Trophoblast cell (in vitro differentiated cells and primary cell): ENCODE measurements around the gene PAH.

Experiments used
- DNase-seq, 2 donors: peaks; one replicate each; pipeline ENCODE4 v3.0.0-alpha.2; 2016
- H2AFZ ChIP-seq: 2 replicates; pipeline ENCODE4 v1.6.1; 2013; ENCODE audit warnings: low read length, moderate library complexity, mild to moderate bottlenecking; ENCODE audit not compliant: insufficient read depth, poor library complexity
- H2AK5ac ChIP-seq: 2 replicates; pipeline ENCODE4 v1.6.1; 2013; ENCODE audit warnings: mild to moderate bottlenecking, low read length
- H2BK120ac ChIP-seq: 2 replicates; pipeline ENCODE4 v1.6.1; 2013; ENCODE audit warnings: low read length, mild to moderate bottlenecking, moderate library complexity; ENCODE audit not compliant: insufficient read depth, poor library complexity
- H2BK12ac ChIP-seq: 2 replicates; pipeline ENCODE4 v1.6.1; 2013; ENCODE audit warnings: mild to moderate bottlenecking, low read length, moderate library complexity
- H2BK5ac ChIP-seq: 2 replicates; pipeline ENCODE4 v1.6.1; 2013; ENCODE audit warnings: low read length, low read depth, moderate library complexity, mild to moderate bottlenecking; ENCODE audit not compliant: poor library complexity
- H3K14ac ChIP-seq: 2 replicates; pipeline ENCODE4 v1.6.1; 2013; ENCODE audit warnings: mild to moderate bottlenecking, low read length
- H3K18ac ChIP-seq: 2 replicates; pipeline ENCODE4 v1.6.1; 2013; ENCODE audit warnings: mild to moderate bottlenecking, low read length
- H3K23ac ChIP-seq: 2 replicates; pipeline ENCODE4 v1.6.1; 2013; ENCODE audit warnings: low read length
- H3K27ac ChIP-seq: 2 replicates; pipeline ENCODE4 v1.5.1; 2013; ENCODE audit warnings: low read depth, mild to moderate bottlenecking, inconsistent platforms, low read length, moderate library complexity
- H3K27me3 ChIP-seq: 2 replicates; pipeline ENCODE4 v1.6.1; 2013; ENCODE audit warnings: inconsistent platforms, mild to moderate bottlenecking, low read length, moderate library complexity; ENCODE audit not compliant: insufficient read depth
- H3K36me3 ChIP-seq, 2 experiments: 1 replicate in 1 of 2; 2 replicates in 1 of 2; pipeline ENCODE4 v1.6.1; 2013; ENCODE audit warnings: low read length in 2 of 2, mild to moderate bottlenecking in 2 of 2, moderate library complexity in 1 of 2; ENCODE audit not compliant: insufficient read depth in 2 of 2, control insufficient read depth in 1 of 2
- H3K4ac ChIP-seq: 2 replicates; pipeline ENCODE4 v1.6.1; 2013; ENCODE audit warnings: low read depth, mild to moderate bottlenecking, low read length, moderate library complexity
- H3K4me1 ChIP-seq, 2 experiments: 1 replicate in 1 of 2; 2 replicates in 1 of 2; pipeline ENCODE4 v1.6.1; 2013; ENCODE audit warnings: low read length in 2 of 2, mild to moderate bottlenecking in 2 of 2, moderate library complexity in 1 of 2; ENCODE audit not compliant: insufficient read depth in 2 of 2, control insufficient read depth in 1 of 2
- H3K4me2 ChIP-seq: 2 replicates; pipeline ENCODE4 v1.6.1; 2013; ENCODE audit warnings: inconsistent platforms, mild to moderate bottlenecking, low read length, moderate library complexity
- H3K4me3 ChIP-seq: 2 replicates; pipeline ENCODE4 v1.5.1; 2013; ENCODE audit warnings: mild to moderate bottlenecking, low read depth, low read length, inconsistent platforms
- H3K79me1 ChIP-seq: one replicate; pipeline ENCODE4 v1.6.1; 2013; ENCODE audit warnings: low read length
- H3K79me2 ChIP-seq: 2 replicates; pipeline ENCODE4 v1.6.1; 2013; ENCODE audit warnings: low read length, mild to moderate bottlenecking; ENCODE audit not compliant: control insufficient read depth, insufficient read depth, poor library complexity
- H3K9ac ChIP-seq: 2 replicates; pipeline ENCODE4 v1.6.1; 2013; ENCODE audit warnings: mild to moderate bottlenecking, low read length
- H3K9me3 ChIP-seq: 2 replicates; pipeline ENCODE4 v1.6.1; 2013; ENCODE audit warnings: low read depth, mild to moderate bottlenecking, control low read depth, inconsistent platforms, low read length; ENCODE audit not compliant: insufficient read depth
- H4K12ac ChIP-seq: 2 replicates; pipeline ENCODE4 v1.6.1; 2013; ENCODE audit warnings: low read depth, mild to moderate bottlenecking, low read length, moderate library complexity
- H4K8ac ChIP-seq: 2 replicates; pipeline ENCODE4 v1.6.1; 2013; ENCODE audit warnings: low read depth, mild to moderate bottlenecking, low read length, moderate library complexity
- H4K91ac ChIP-seq: one replicate; pipeline ENCODE4 v1.6.1; 2013; ENCODE audit warnings: low read depth, mild to moderate bottlenecking, low read length, moderate library complexity
- WGBS: extraction: QIAGEN DNeasy Blood & Tissue Kit; methylation state at CpG from one replicate; pipeline ENCODE4 v1.1.7; 2013; ENCODE audit warnings: missing lambda C conversion rate; ENCODE audit not compliant: insufficient read length, insufficient coverage; ENCODE audit errors: extremely low coverage; 5-methylcytosine and 5-hydroxymethylcytosine counted together

PAH gene

DNA sequence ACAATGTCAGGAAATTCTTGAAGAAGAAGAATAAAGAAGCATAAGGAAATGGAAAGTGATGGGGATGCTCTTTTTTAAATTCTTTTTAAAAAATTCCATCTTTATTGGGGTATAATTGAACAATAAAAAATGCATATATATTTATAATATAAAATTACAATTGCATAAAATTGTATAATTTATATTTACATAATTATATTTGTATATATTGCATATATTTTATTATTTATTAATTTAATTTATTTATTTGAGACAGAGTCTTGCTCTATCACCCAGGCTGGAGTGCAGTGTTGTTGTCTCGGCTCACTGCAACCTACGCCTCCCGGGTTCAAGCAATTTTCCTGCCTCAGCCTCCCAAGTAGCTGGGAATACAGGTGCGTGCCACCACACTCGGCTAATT, 36.3 kb downstream of the PAH start:
- Histone ChIP-seq H3K27me3 (no peaks in the 10 kb centered on the region), H3K4me3 (no peak overlapping the region), H2AFZ (no peak overlapping the region), H3K4ac (no peak overlapping the region), H3K79me1 (no peaks in the 10 kb centered on the region), H3K36me3 (no peaks in the 10 kb centered on the region), H2BK5ac (no peak overlapping the region), H2BK120ac (no peak overlapping the region), H3K9ac (no peak overlapping the region), H3K23ac (no peak overlapping the region), H3K79me2 (no peaks in the 10 kb centered on the region), H3K4me2 (no peak overlapping the region), H2BK12ac (no peak overlapping the region), H4K8ac (no peak overlapping the region), H3K27ac (no peak overlapping the region), H3K14ac (no peak overlapping the region), H3K18ac (no peak overlapping the region), H2AK5ac (no peak overlapping the region), H4K91ac (no peak overlapping the region), H3K9me3 (no peaks in the 10 kb centered on the region), H4K12ac (no peak overlapping the region), H3K4me1 (peaks cover 0 to 2% of the 10 kb centered on the region in 2 experiments)
- WGBS: no CpG with 5 or more reads among the region's 5 CpGs
- DNase-seq: no peak

DNA sequence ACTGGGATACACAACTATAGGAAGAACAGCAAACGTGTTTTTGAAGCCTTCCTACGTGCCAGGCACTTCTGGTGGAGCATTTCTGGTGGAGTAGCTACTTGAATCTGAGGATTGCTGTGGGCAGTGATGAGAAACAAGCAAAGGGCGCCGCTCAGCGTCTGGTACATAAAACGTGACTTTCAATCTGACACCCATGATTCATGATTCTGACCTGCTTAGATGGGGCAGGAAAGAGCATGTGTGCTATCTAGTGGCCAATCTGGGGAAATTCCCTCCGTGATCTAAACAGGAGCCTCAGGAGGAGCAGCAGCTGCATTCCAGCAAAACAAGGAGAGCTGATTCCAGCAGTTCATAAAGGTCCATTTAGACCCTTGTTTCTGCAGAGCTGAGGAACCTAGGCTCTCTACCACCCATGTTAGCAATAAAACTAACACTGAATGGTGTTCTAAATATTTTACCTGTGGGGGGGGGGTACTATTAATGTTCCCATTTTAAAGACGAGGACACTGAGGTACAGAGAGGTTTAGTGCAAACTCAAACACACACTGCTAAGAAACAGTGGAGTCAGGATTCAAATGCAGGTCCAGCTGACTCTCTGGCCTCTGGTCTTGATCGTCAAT, 37.8 kb downstream of the PAH start:
- Histone ChIP-seq H3K4me3 (no peak overlapping the region), H3K27ac (no peak overlapping the region), H3K79me1 (no peaks in the 10 kb centered on the region), H2BK120ac (no peak overlapping the region), H3K9ac (no peak overlapping the region), H4K12ac (no peak overlapping the region), H4K8ac (no peak overlapping the region), H3K23ac (no peak overlapping the region), H3K27me3 (no peaks in the 10 kb centered on the region), H3K9me3 (no peaks in the 10 kb centered on the region), H3K4me1 (no peaks in the 10 kb centered on the region), H2AFZ (no peak overlapping the region), H3K18ac (no peak overlapping the region), H3K4me2 (no peak overlapping the region), H2AK5ac (no peak overlapping the region), H3K79me2 (no peaks in the 10 kb centered on the region), H3K4ac (no peak overlapping the region), H3K14ac (no peak overlapping the region), H3K36me3 (no peaks in the 10 kb centered on the region), H4K91ac (no peak overlapping the region), H2BK5ac (no peak overlapping the region), H2BK12ac (no peak overlapping the region)
- peak; percentile 36 to 59 for DNase-seq
- WGBS: no CpG with 5 or more reads among the region's 9 CpGs

DNA sequence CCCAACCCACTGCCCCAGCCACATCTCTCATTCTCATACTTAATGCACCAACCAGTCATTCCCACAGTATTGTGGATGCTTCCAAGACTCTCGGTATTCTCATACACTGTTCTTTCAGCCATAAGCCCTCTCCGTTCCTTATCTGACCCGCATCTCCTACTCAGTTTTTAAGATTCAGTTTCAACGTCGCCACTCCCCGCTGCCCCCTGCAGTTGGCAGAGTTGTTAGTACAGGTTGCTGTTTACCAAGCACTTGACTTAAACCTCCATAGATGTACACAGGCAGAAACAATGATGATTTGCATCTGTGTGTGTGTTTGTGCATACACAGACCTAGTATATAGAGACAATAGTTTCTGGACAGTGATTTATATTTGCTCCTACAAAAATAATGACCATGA, 40.2 kb downstream of the PAH start:
- H3K23ac ChIP-seq: no peak overlapping the region
- H3K79me1 ChIP-seq: no peaks in the 10 kb centered on the region
- no peak overlapping the region for H3K9ac ChIP-seq
- no peak overlapping the region for H2BK120ac ChIP-seq
- no peak overlapping the region for H4K91ac ChIP-seq
- H2BK5ac ChIP-seq: no peak overlapping the region
- no peaks in the 10 kb centered on the region for H3K27me3 ChIP-seq
- no peak overlapping the region for H3K14ac ChIP-seq
- no peak overlapping the region for H2AK5ac ChIP-seq
- no peak overlapping the region for H3K27ac ChIP-seq
- H2AFZ ChIP-seq: no peak overlapping the region
- no peaks in the 10 kb centered on the region for H3K79me2 ChIP-seq
- H3K4me3 ChIP-seq: no peak overlapping the region
- no peaks in the 10 kb centered on the region for H3K4me1 ChIP-seq
- no peaks in the 10 kb centered on the region for H3K9me3 ChIP-seq
- peak in 1 of 2 donors; percentile 8 for DNase-seq
- H3K4ac ChIP-seq: no peak overlapping the region
- H2BK12ac ChIP-seq: no peak overlapping the region
- no peak overlapping the region for H3K4me2 ChIP-seq
- H4K8ac ChIP-seq: no peak overlapping the region
- H4K12ac ChIP-seq: no peak overlapping the region
- no peaks in the 10 kb centered on the region for H3K36me3 ChIP-seq
- whole genome bisulfite sequencing: no CpG with 5 or more reads among the region's 6 CpGs
- H3K18ac ChIP-seq: no peak overlapping the region

DNA sequence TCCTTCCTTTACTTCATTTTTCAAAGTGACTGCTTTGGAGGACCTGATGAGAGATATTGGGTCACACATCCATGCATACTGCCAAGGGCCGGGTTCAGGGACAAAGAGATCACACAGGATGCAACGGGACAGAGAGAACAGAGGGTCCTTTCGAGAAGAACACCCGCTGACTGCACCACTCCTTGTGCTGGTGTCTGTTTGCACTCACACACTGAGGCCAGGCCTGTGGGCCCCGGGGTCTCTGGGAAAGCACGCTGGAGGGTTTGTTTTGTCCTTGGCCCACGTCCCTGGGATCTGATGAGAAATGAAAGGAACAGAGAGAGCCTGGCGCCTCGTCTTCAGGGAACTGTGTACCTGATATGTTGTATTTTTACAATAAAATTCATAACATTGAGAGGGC, 42.2 kb downstream of the PAH start:
- no peak overlapping the region for H2AK5ac ChIP-seq
- no peak overlapping the region for H4K12ac ChIP-seq
- no peak overlapping the region for H3K4ac ChIP-seq
- no peak overlapping the region for H3K14ac ChIP-seq
- no peak for DNase-seq
- H3K4me3 ChIP-seq: no peak overlapping the region
- no peak overlapping the region for H3K18ac ChIP-seq
- no peaks in the 10 kb centered on the region for H3K36me3 ChIP-seq
- no peak overlapping the region for H4K91ac ChIP-seq
- H2AFZ ChIP-seq: no peak overlapping the region
- H3K9ac ChIP-seq: no peak overlapping the region
- WGBS: no CpG with 5 or more reads among the region's 9 CpGs
- H2BK5ac ChIP-seq: no peak overlapping the region
- no peaks in the 10 kb centered on the region for H3K9me3 ChIP-seq
- no peak overlapping the region for H3K27ac ChIP-seq
- no peak overlapping the region for H3K23ac ChIP-seq
- H2BK120ac ChIP-seq: no peak overlapping the region
- H3K4me1 ChIP-seq: no peaks in the 10 kb centered on the region
- no peak overlapping the region for H4K8ac ChIP-seq
- H3K79me2 ChIP-seq: no peaks in the 10 kb centered on the region
- no peak overlapping the region for H3K4me2 ChIP-seq
- no peaks in the 10 kb centered on the region for H3K79me1 ChIP-seq
- H3K27me3 ChIP-seq: no peaks in the 10 kb centered on the region
- no peak overlapping the region for H2BK12ac ChIP-seq
